ENCODE data around the gene ARHGAP21.

GRCh38 chr10:24650669-24651391 is 72.9 kb downstream of the ARHGAP21 start:
- TF ChIP-seq CTCF (conservative IDR thresholded peaks at IDR 0.05 in 1 of 2, IDR thresholded peaks at IDR 0.05 in 1 of 2; ENCODE audit: extremely low read depth in 1 of 2, insufficient read depth in 1 of 2, low read depth in 1 of 2, low read length in 2 of 2) (no peak), EZH2 (IDR thresholded peaks at IDR 0.05; ENCODE audit: borderline replicate concordance, low read length) (no peak)

All from mammary epithelial cell (primary cell).